ENCODE measurements around the gene SIX1.

The SIX1 gene

GRCh38 chr14:60641742-60642269 lies 7.5 kb downstream of the SIX1 start:
- DNase-seq, result no peak

GRCh38 chr14:60640859-60641741 lies 8.2 kb downstream of the SIX1 start:
- no peak for DNase-seq

GRCh38 chr14:60639674-60640073 lies 9.6 kb downstream of the SIX1 start:
- no peak for DNase-seq

GRCh38 chr14:60637479-60638315 lies 11.6 kb downstream of the SIX1 start:
- no peak for DNase-seq

- no peak for DNase-seq
Measured at GRCh38 chr14:60636879-60637478, 12.3 kb downstream of the SIX1 start.

GRCh38 chr14:60634153-60634552 lies 15.1 kb downstream of the SIX1 start:
- DNase-seq, result no peak

- DNase-seq, result no peak
Measured at GRCh38 chr14:60632777-60633176, 16.5 kb downstream of the SIX1 start.

GRCh38 chr14:60632257-60632656 lies 17.0 kb downstream of the SIX1 start:
- no peak for DNase-seq

- no peak for DNase-seq
Measured at GRCh38 chr14:60631842-60632241, 17.4 kb downstream of the SIX1 start.

GRCh38 chr14:60630129-60630528 lies 19.1 kb downstream of the SIX1 start:
- no peak for DNase-seq

- no peak for DNase-seq
Measured at GRCh38 chr14:60628892-60629291, 20.4 kb downstream of the SIX1 start.

- no peak for DNase-seq
Measured at GRCh38 chr14:60622917-60623257, 26.4 kb downstream of the SIX1 start.

- DNase-seq, result no peak
Measured at GRCh38 chr14:60622210-60622916, 26.9 kb downstream of the SIX1 start.

GRCh38 chr14:60621386-60621785 lies 27.9 kb downstream of the SIX1 start:
- no peak for DNase-seq

- no peak for DNase-seq
Measured at GRCh38 chr14:60618241-60618640, 31.0 kb downstream of the SIX1 start.

GRCh38 chr14:60616461-60616959 lies 32.8 kb downstream of the SIX1 start:
- no peak for DNase-seq

- DNase-seq, result no peak
Measured at GRCh38 chr14:60602291-60602690, 47.0 kb downstream of the SIX1 start.

- no peak for DNase-seq
Measured at GRCh38 chr14:60599727-60600126, 49.5 kb downstream of the SIX1 start.

- DNase-seq, result no peak
Measured at GRCh38 chr14:60596139-60596538, 53.1 kb downstream of the SIX1 start.

- no peak for DNase-seq
Measured at GRCh38 chr14:60594062-60594461, 55.2 kb downstream of the SIX1 start.
